Sigmoid colon (tissue), 7 donors: ENCODE measurements around the gene ROR1. TPM values are rescaled to one million over a fixed set of nuclear protein-coding genes. Genes with fewer than 3 reads are reported as not detected.

ENCODE experiments used
- DNase-seq: peaks from one replicate; pipeline ENCODE4 v3.0.0-alpha.2; 2019
- H3K27ac ChIP-seq, 4 donors: fragments of 200-600 bp; sonication (generic); one replicate each; pipeline ENCODE4 v1.5.1; 2016 to 2019; ENCODE audit warnings: mild to moderate bottlenecking in 1 of 4
- H3K27me3 ChIP-seq, 3 donors: fragments of 200-600 bp; sonication (generic); one replicate each; pipeline ENCODE4 v1.5.1; 2019; ENCODE audit warnings: mild to moderate bottlenecking in 1 of 3
- H3K36me3 ChIP-seq, 4 donors: fragments of 200-600 bp; sonication (generic); one replicate each; pipeline ENCODE4 v1.5.1; 2016 to 2019
- H3K4me1 ChIP-seq, 4 donors: fragments of 200-600 bp; sonication (generic); one replicate each; pipeline ENCODE4 v1.5.1; 2017 to 2019
- H3K4me3 ChIP-seq, 4 donors: fragments of 200-600 bp; sonication (generic); one replicate each; pipeline ENCODE4 v1.5.1; 2017 to 2019; ENCODE audit warnings: mild to moderate bottlenecking in 2 of 4, moderate library complexity in 1 of 4
- H3K9me3 ChIP-seq, 4 donors: fragments of 200-600 bp in 3 of 4; sonication (generic) in 3 of 4; one replicate each; pipeline versions ENCODE4 v1.5.1 to v1.6.1; 2013 to 2019
- CTCF ChIP-seq, 4 experiments: fragments of 450-650 bp in 3 of 4; fragments of 200-600 bp in 1 of 4; IDR thresholded peaks; one replicate each; pipeline ENCODE4 v1.5.1; 2016 to 2019; ENCODE audit warnings: antibody characterized with exemption in 4 of 4, mild to moderate bottlenecking in 3 of 4, moderate library complexity in 2 of 4
- EP300 ChIP-seq, 4 donors: sonication (generic); formaldehyde crosslinking; IDR thresholded peaks; one replicate each; pipeline ENCODE4 v1.6.1; 2017; ENCODE audit warnings: antibody characterized with exemption in 4 of 4
- POLR2A ChIP-seq, 2 donors: fragments of 450-650 bp; IDR thresholded peaks; one replicate each; pipeline ENCODE4 v1.6.1; 2016; ENCODE audit warnings: antibody characterized with exemption in 2 of 2, mild to moderate bottlenecking in 2 of 2, moderate library complexity in 2 of 2
- POLR2AphosphoS5 ChIP-seq, 4 donors: sonication (generic); formaldehyde crosslinking; IDR thresholded peaks; one replicate each; pipeline ENCODE4 v1.6.1; 2017; ENCODE audit warnings: antibody characterized with exemption in 4 of 4
- WGBS, 2 donors: extraction: QIAGEN DNeasy Blood & Tissue Kit; methylation state at CpG; one replicate each; pipeline ENCODE4 v1.1.7; 2013; 5-methylcytosine and 5-hydroxymethylcytosine counted together
- intact Hi-C: fragments of 100-400 bp; cut with DNase I; formaldehyde crosslinking; loops from one replicate; pipeline ENCODE4 v1.15.1; 2023
- polyA plus RNA-seq, 3 donors: library from polyadenylated mRNA; stranded (reverse); fragments of 200-250 nt; gene quantifications; one replicate each; pipeline ENCODE4 v1.2.3, GENCODE V29; 2013
- total RNA-seq, 4 donors: library from RNA; depleted of rRNA; stranded (reverse); fragments of >200 nt; gene quantifications; one replicate each; pipeline ENCODE4 v1.1.0, GENCODE V29; 2016
- donor health status: healthy with polysubstance abuse.
- donor health status: Bipolar disorder and iron deficiency.
- donor health status: healthy.

ROR1 gene
- total and polyA plus RNA-seq, 7 donors = under 0.01 to 37.1 (median 27.3) TPM

- no peak for DNase-seq
- 89 to 95% methylated on average over 2 of the region's 2 CpGs for WGBS, 2 donors
- intact Hi-C loops = no loop called here
- Histone ChIP-seq H3K36me3 (no peaks in the 10 kb centered on the region), H3K4me3 (no peak overlapping the region), H3K4me1 (peaks cover 0 to 31% (median 26%) of the 10 kb centered on the region in 4 donors), H3K27ac (no peak overlapping the region), H3K27me3 (no peaks in the 10 kb centered on the region), H3K9me3 (no peaks in the 10 kb centered on the region)
- TF ChIP-seq CTCF (IDR thresholded peaks at IDR 0.05) = no peak
- no peak for TF ChIP-seq POLR2AphosphoS5 (IDR thresholded peaks at IDR 0.05)
- TF ChIP-seq EP300 (IDR thresholded peaks at IDR 0.05) = no peak
- TF ChIP-seq POLR2A (IDR thresholded peaks at IDR 0.05) = no peak
Measured at GRCh38 chr1:63884486-63884885, 110.7 kb downstream of the ROR1 start.

GRCh38 chr1:63885899-63886298 lies 112.1 kb downstream of the ROR1 start:
- H3K4me3 ChIP-seq = no peak overlapping the region
- no peaks in the 10 kb centered on the region for H3K27me3 ChIP-seq
- H3K9me3 ChIP-seq = no peaks in the 10 kb centered on the region
- no peak overlapping the region for H3K27ac ChIP-seq
- H3K4me1 ChIP-seq = peaks cover 0 to 31% (median 23%) of the 10 kb centered on the region in 4 donors
- no peak for DNase-seq
- TF ChIP-seq POLR2A (IDR thresholded peaks at IDR 0.05) = no peak
- TF ChIP-seq POLR2AphosphoS5 (IDR thresholded peaks at IDR 0.05) = no peak
- no peak for TF ChIP-seq CTCF (IDR thresholded peaks at IDR 0.05)
- intact Hi-C loops = no loop called here
- 94 to 95% methylated on average over 10 of the region's 10 CpGs for WGBS, 2 donors
- no peaks in the 10 kb centered on the region for H3K36me3 ChIP-seq

GRCh38 chr1:63886340-63886739 lies 112.5 kb downstream of the ROR1 start:
- no peak overlapping the region for H3K4me3 ChIP-seq
- intact Hi-C loops = no loop called here
- H3K27me3 ChIP-seq = no peaks in the 10 kb centered on the region
- no peaks in the 10 kb centered on the region for H3K36me3 ChIP-seq
- DNase-seq = no peak
- H3K9me3 ChIP-seq = no peaks in the 10 kb centered on the region
- H3K4me1 ChIP-seq = peaks cover 0 to 31% (median 20%) of the 10 kb centered on the region in 4 donors
- WGBS, 2 donors = 88 to 90% methylated on average over 3 of the region's 3 CpGs
- TF ChIP-seq EP300 (IDR thresholded peaks at IDR 0.05) = no peak
- TF ChIP-seq CTCF (IDR thresholded peaks at IDR 0.05) = no peak
- TF ChIP-seq POLR2A (IDR thresholded peaks at IDR 0.05) = no peak
- no peak for TF ChIP-seq POLR2AphosphoS5 (IDR thresholded peaks at IDR 0.05)
- H3K27ac ChIP-seq = no peak overlapping the region

- no peaks in the 10 kb centered on the region for H3K36me3 ChIP-seq
- H3K4me3 ChIP-seq = no peak overlapping the region
- 79 to 94% methylated on average over 2 of the region's 2 CpGs for WGBS, 2 donors
- H3K27ac ChIP-seq = no peak overlapping the region
- H3K4me1 ChIP-seq = peaks cover 0 to 30% (median 21%) of the 10 kb centered on the region in 4 donors
- no peaks in the 10 kb centered on the region for H3K27me3 ChIP-seq
- no peak for DNase-seq
- no peaks in the 10 kb centered on the region for H3K9me3 ChIP-seq
- intact Hi-C loops = no loop called here
- no peak for TF ChIP-seq POLR2AphosphoS5 (IDR thresholded peaks at IDR 0.05)
- TF ChIP-seq POLR2A (IDR thresholded peaks at IDR 0.05) = no peak
- no peak for TF ChIP-seq EP300 (IDR thresholded peaks at IDR 0.05)
- no peak for TF ChIP-seq CTCF (IDR thresholded peaks at IDR 0.05)
Measured at GRCh38 chr1:63887809-63888208, 114.0 kb downstream of the ROR1 start.

GRCh38 chr1:63888984-63889383 lies 115.2 kb downstream of the ROR1 start:
- TF ChIP-seq CTCF (IDR thresholded peaks at IDR 0.05) (no peak), POLR2AphosphoS5 (IDR thresholded peaks at IDR 0.05) (no peak), POLR2A (IDR thresholded peaks at IDR 0.05) (no peak), EP300 (IDR thresholded peaks at IDR 0.05) (no peak)
- 95 to 96% methylated on average over 1 of the region's 1 CpG for WGBS, 2 donors
- DNase-seq = no peak
- Histone ChIP-seq H3K4me3 (no peak overlapping the region), H3K27ac (no peak overlapping the region), H3K27me3 (no peaks in the 10 kb centered on the region), H3K36me3 (no peaks in the 10 kb centered on the region), H3K9me3 (no peaks in the 10 kb centered on the region), H3K4me1 (peaks cover 0 to 29% (median 28%) of the 10 kb centered on the region in 4 donors)
- intact Hi-C loops = no loop called here
